ENCODE data around the gene PDE10A.

Gene PDE10A

GRCh38 chr6:165679326-165679725, 16.3 kb upstream of the PDE10A start:
- DNase-seq (ENCODE audit: low spot score): no peak
- no peak for TF ChIP-seq CTCF (IDR thresholded peaks at IDR 0.05; ENCODE audit: borderline replicate concordance, control extremely low read depth, extremely low read depth, insufficient read depth, missing control alignments)
- in situ Hi-C loops (cut with MboI; ENCODE audit: low sequenced_read_pairs, unreplicated experiment): no loop called here

- no peak for DNase-seq (ENCODE audit: low spot score)
- in situ Hi-C loops (cut with MboI; ENCODE audit: low sequenced_read_pairs, unreplicated experiment): no loop called here
- no peak for TF ChIP-seq CTCF (IDR thresholded peaks at IDR 0.05; ENCODE audit: borderline replicate concordance, control extremely low read depth, extremely low read depth, insufficient read depth, missing control alignments)
These were observed 15.9 kb upstream of the PDE10A start for GRCh38 chr6:165678904-165679303.

DNA sequence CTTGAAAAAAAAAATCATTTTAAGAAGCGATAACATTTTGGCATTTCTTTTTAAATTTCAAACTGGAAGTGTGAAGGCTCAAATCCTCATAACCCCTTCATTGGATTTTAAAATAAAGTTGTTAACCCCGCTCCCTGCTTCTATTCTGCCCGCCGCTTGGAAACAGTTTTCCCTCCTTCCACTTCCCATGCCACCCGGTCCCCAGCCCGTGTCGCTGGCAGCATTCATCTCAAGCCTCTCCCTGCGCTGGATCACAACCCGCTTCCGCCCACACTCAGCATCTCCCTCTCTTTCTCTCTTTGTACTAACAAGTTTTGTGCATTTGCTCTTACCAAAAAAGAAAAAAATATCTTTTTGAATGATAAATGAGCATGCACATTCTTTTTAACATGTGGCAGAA, 15.4 kb upstream of the PDE10A start:
- in situ Hi-C loops (cut with MboI; ENCODE audit: low sequenced_read_pairs, unreplicated experiment): no loop called here
- no peak for TF ChIP-seq CTCF (IDR thresholded peaks at IDR 0.05; ENCODE audit: borderline replicate concordance, control extremely low read depth, extremely low read depth, insufficient read depth, missing control alignments)
- no peak for DNase-seq (ENCODE audit: low spot score)

DNA sequence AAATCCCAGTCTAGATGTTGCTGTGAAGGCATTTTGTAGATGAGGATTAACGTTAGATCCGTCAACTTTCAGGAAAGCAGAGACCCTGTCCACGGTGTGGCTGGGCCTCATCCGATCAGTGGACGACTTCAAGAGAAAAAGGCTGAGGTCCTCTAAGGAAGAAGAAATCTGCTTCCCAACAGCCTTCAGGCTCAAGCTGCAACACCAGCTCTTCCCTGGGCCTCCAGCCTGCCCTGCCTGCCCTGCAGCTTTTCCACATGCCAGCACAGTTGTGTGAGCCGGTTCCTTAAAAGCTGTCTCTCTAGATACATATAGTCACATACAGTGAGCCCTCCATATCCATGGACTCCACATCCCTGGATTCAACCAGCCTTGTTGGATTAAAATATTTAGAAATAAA, 14.1 kb upstream of the PDE10A start:
- no peak for TF ChIP-seq CTCF (IDR thresholded peaks at IDR 0.05; ENCODE audit: borderline replicate concordance, control extremely low read depth, extremely low read depth, insufficient read depth, missing control alignments)
- in situ Hi-C loops (cut with MboI; ENCODE audit: low sequenced_read_pairs, unreplicated experiment): no loop called here
- no peak for DNase-seq (ENCODE audit: low spot score)

DNA sequence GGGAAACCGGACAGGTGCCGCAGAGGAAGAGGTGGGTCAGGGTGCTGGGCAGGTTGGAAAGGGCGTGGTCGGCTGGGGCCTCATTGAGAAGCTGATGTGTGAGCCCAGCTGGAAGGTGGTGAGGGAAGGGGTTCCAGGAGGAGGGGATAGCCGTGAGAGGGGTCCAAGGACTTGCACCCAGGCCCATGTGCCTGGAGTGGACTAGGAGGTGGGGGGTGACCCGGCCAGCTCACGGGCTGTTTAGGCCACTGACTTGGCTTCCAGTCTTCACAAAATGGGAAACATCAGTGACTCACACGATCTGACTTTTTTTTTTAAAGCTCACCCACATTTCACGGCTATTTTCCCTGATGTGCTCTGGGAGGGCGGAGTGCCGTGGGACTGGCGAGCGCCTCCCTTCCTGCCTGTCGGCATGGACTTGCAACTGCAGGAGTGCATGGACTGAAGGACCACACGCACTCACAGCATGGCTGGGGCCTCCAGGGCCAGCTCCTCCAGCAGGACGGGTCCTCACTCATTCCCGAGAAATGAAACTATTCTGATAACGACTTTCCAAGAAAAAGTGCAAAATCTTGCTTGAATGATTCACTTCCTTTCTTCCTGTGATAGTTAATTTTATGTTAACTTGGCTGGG, 13.5 kb upstream of the PDE10A start:
- DNase-seq (ENCODE audit: low spot score): no peak
- in situ Hi-C loops (cut with MboI; ENCODE audit: low sequenced_read_pairs, unreplicated experiment): no loop called here
- no peak for TF ChIP-seq CTCF (IDR thresholded peaks at IDR 0.05; ENCODE audit: borderline replicate concordance, control extremely low read depth, extremely low read depth, insufficient read depth, missing control alignments)

GRCh38 chr6:165675120-165675519, 12.1 kb upstream of the PDE10A start:
- no peak for TF ChIP-seq CTCF (IDR thresholded peaks at IDR 0.05; ENCODE audit: borderline replicate concordance, control extremely low read depth, extremely low read depth, insufficient read depth, missing control alignments)
- DNase-seq (ENCODE audit: low spot score): no peak
- in situ Hi-C loops (cut with MboI; ENCODE audit: low sequenced_read_pairs, unreplicated experiment): no loop called here

Data from GM13976 (cell line).